Measurements from ENCODE around the gene SEC14L1.
"Not testable (repeated sequence)": the region's sequence is repeated elsewhere in the genome, so short reads cannot be mapped to it uniquely, and the experiment has no call there.

Gene SEC14L1

DNA sequence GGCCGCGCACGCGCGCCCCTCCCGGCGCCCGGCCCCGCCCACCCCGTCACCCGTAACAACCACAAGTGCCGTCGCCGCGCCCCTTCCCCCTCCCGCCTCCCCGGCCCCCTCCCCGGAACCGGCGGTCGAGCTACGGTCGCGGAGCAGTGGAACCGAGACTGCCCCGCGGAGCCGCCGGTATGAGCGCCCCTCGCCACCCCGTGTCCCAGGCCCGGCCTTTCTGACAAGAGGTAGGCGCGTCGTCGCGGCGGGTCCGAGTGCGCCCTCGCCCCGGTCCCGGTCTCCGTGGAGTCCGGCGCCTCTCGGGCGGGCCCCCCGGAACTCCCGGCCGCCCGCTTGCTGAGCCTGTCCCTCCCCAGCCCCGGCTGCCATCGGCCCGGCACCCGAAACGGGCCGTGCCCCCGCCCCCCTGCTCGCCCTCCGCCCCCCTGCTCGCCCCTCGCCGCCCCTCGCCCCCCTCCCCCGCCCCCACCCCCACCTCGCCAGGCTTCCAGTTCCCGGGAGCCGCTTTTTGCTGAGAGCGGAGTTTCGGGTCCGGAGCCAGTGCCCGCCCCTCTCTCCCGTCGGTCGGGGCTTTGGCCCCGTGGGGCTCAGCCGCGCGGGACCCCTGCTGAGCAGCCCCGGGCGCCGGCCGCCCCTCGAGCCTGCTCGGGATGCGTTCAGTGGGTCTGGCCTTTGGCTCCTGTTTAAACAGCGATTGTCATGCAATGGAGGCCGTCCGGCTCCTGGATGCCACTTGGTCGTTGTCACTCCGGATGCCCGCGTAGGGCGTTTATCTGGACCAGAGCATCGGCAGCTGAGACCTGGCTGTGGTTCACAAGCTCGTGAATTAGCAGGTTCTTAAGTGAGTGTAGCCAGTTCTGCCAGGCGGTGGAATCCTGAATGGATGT lies at the start of gene SEC14L1:
SEC14L1 (plus strand) TSS at position 92 of the 890 bp plus-strand sequence. CDS start 2,628 bp downstream, outside the sequence.
- DNase-seq (ENCODE audit: low read depth) = peak; percentile 66

DNA sequence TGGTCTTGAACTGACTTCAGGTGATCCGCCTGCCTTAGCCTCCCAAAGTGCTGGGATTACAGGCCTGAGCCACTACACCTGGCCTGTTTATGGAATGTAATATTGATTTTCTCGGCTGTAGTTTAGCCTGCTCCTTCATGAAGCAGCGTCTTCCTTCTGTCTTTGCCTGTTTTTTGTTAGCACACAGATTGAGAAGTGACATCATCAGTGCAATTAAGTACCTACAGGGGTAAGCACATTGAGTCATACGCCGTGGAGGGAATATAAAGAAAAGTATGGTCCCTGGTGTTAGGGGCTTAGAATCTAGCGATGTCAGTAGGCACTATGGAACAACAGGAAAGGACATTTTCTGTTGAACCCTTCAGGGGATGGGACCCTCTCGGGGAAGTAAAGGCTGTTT lies 48.7 kb upstream of the SEC14L1 start:
- no peak for DNase-seq (ENCODE audit: low read depth)

DNA sequence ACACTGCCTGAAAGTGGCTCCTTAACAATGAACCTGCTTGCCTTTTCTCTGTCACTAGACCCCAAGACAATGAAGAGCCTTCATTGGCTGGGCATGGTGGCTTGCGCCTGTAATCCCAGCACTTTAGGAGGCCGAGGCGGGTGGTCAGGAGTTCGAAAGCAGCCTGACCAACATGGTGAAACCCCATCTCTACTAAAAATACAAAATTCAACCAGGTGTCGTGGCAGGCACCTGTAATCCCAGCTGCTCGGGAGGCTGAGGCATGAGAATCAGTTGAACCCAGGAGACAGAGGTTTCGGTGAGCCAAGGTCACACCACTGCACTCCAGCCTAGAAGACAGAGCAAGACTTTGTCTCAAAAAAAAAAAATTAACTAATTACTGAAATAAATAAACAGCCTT lies 45.3 kb upstream of the SEC14L1 start:
- no peak for DNase-seq (ENCODE audit: low read depth)

DNA sequence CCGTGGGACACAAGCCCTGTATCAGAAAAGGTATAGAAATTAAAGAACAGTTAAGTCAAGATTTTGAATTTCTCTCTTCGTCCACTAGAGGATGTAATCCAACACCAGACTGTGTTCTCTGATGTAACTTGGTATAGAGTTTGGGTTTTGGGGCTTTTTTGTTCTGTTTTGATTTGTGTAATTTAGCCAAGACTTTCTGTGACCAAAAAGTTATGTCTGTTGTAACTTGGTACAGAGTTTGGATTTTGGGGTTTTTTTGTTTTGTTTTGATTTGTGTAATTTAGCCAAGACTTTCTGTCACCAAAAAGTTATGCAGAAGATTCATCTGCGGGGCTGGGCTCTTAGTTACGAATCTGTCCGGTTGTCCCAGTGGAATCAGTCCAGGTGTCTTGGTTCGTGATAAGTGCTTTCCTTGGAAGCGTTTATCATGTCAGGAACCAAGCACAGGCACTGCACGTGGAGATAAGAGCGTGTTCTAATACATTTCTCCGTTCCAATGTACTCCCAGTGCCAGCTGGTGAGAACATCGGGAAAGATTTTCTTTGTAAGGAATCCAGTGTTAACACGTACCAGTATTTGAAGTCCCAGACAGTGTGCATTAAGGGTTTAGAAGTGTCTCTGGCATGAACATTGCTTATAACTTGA lies 44.1 kb upstream of the SEC14L1 start:
- DNase-seq (ENCODE audit: low read depth) = peak; percentile 59

DNA sequence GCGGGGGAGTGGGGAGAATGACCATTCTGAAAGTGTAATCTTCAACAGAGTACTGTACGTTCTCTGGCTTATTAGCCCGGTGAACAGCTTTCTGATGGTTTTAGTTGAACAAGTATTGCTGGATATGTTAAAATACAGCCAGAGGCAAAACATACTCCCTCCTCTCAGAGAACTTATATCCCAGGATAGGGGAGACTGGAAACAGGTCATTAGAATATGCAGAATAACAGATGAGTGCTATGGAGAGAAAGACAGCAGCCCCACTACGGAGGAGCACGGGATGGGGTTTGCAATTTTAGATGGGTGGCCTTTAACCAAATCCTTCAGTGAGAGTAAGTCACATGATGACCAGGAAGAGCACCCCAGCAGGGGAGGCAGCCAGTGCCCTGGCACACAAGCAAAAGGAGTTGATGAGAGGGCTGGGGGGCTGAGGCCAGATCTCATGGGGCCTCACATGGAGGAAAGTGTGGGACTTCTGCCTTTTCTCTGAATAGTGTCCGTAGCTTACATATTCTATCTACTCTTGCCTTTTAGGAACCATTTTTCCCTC lies 43.1 kb upstream of the SEC14L1 start:
- no peak for DNase-seq (ENCODE audit: low read depth)

DNA sequence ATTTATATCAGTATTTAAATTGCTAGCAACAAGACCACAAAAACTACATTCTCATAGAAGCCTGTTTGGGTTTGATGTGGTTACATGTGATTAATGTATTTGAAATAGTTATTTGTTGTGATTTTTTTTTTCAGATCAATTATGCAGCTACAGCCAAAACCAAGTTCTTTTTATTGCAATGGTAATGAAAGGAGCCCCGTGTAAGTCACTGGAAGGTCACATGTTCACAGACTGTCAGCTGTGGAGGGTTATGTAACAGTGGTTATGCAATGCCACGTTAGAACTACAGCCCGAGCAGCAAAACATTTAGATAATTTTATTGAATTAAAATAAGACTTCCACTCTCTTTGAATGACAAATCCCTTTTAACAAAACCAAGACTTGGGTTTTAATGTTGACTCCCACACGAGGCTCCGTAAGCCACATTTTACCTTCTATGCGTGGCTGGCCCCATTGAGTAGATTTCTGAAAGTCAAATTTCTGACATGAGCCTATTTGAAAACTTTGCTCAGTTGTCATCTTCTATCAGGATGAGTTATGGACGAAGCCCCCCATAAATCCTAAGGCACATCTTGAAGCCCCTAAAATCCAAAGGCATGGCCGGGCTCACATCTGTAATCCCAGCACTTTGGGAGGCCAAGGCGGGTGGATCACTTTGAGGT lies 41.8 kb upstream of the SEC14L1 start:
- peak; percentile 71 for DNase-seq (ENCODE audit: low read depth)

DNA sequence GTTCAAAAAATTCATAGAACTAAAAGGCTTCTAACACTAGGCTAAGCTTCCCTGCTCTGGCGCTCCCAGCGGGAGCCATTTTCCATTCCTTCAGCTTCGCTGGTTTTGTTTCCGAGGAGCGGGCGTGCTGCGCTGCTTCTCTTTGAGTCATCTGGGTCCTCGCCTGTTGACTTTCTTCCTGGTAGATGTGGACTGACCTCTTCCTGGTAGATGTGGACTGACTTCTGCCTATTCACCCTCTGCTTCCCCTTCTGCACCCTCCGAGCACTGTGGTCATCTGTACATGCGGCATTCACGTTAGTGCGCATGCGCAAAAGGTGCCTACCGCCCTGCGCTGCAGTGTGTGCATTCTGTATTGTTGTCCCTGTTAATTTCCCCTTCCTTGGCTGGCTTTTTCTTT lies 40.8 kb upstream of the SEC14L1 start:
- no peak for DNase-seq (ENCODE audit: low read depth)

DNA sequence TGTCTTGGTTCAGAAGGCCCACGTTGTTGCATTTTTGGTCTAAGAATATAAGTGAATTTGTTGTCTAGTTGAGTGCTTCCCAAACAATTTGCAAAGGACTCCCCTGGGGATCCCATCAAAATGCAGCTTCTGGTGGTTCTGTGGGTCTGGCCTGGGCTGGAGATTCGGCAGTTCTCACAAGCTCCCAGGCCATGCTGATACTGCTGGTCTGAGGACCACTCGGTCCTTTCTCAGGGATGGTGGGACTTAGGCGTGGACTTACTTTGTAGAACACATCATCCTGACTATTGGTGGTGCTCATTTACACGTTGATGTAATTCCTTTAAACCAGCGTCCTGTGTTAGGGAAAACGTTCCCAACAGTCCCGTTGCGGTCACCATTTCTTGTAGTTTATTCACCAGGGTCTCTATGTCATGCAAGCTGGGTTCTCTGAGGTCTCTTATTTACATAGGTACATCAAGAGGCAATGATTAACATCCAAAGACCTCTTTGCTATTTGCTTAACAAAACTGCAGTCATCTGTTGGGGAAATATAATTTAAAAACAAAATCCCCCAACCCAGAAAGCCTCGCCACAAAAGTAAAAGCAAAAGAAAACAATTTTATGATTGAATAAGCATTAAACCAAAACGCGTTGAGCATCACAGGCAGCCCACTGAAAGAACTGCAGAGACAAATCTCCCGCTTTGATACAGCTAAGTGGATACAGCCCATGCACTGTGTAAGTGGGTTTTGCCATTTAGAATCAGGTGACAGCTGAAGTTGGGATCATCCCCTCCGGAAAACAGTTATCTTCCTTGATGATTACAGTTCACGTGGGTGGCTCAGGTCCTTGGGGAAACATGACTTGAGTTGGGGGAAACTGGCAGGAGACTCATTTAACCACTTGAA lies 39.0 kb upstream of the SEC14L1 start:
- no peak for DNase-seq (ENCODE audit: low read depth)

DNA sequence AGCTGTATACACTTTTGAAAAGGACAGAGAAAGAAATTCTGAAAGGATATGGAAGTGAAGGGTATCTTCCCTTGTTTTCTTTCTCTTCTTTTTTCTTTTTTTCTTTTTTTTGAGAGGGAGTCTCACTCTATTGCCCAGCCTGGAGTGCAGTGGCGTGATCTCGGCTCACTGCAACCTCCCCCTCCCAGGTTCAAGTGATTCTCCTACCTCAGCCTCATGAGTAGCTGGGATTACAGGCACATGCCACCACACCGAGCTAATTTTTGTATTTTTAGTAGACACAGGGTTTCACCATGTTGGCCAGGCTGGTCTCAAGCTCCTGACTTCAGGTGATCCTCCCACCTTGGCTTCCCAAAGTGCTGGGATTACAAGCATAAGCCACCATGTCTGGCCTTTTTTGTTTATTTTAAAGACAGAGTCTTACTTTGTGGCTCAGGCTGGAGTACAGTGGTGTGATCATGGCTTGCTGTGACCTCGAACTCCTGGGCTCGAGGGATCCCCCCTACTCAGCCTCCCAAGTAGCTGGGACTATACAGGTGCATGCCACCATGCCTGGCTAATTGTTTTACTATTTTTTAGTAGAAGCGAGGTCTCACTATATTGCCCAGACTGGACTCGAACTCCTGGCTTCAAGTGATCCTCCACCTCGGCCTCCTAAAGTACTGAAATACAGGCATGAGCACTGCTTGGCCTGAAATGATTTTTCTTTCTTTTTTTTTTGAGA lies 38.2 kb upstream of the SEC14L1 start:
- not testable (repeated sequence) for DNase-seq (ENCODE audit: low read depth)

DNA sequence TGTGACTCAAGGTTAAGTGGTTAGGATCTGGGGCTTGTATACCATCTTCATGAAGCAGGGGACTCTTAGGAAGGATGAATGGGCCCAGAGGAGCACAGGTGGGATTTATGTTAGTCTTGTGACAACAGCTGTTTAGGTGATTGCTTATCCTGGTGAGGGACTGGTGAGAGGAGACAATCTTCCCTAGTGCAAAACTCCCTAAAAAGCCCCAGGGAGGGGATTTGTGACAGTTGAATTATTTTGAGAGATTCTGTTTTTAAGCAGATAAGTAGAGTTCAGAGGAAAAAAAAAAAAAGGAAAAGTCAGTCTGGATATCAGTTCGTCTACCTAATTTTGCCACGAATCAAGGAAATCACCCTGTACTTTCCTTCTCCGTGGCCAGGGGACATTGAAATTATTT lies 35.1 kb upstream of the SEC14L1 start:
- no peak for DNase-seq (ENCODE audit: low read depth)

DNA sequence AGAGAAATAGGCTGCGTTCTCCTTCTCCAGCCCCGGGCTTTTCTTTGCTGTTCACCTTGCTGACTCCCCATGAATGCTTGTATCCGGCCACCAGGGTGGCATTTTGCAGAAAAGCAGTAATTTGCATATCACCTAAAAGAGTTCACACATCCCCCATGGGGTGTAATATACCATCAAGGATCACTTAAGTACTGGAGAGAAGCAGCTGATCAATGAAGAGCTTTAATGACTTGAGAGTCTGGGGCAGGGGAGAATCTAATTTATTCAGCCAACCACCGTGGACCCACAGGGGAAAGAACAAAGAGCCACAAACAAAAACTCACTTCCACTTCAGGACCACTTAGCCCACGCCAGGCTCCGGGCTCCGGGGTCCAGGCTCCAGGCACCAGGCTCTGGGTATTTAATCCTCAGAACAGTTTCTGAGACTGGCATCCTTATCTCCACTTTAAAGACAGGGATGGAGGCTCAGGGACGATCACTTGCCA lies 33.9 kb upstream of the SEC14L1 start:
- no peak for DNase-seq (ENCODE audit: low read depth)

DNA sequence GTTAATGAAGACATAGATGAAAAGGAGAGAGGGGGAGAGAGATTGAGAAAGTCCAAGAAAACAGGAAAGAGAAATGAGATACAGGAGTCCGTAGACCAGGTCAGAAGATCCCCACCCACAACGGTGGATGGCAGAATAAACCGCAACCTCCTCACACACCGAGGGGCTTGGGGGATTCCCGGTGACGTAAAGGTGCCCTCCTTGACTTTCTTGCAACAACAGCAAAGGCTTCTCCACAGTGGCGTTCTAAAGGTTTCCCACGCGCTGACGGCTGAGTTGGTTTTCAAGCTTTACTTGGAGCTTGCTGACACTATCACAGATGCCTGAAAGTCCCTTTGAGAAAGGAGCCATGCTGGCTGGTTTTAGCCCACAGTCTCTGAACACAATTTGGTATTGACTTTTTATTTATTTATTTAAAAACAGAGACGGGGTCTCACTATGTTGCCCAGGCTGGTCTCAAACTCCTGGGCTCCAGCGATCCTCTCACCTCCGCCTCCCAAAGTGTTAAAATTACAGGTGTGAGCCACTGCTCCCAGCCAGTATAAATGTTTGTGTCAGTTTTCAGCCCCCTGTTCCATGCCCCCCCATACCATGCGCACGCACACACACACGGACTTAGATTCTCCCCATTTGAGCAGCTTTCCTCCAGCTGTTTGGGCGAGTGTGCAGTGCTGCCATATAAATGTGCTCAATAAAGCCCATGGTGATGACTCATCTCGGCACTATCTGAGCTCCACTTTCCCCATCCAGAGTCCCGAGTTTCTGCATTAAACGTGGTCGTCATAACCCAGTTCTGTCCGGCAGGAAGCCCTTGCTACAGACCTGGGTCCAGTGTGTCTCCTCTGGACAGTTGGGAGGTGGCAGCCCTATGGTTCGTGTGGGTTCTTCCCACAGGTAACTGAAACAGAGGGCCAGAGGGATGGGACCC lies 33.0 kb upstream of the SEC14L1 start:
- peak; percentile 65 for DNase-seq (ENCODE audit: low read depth)

DNA sequence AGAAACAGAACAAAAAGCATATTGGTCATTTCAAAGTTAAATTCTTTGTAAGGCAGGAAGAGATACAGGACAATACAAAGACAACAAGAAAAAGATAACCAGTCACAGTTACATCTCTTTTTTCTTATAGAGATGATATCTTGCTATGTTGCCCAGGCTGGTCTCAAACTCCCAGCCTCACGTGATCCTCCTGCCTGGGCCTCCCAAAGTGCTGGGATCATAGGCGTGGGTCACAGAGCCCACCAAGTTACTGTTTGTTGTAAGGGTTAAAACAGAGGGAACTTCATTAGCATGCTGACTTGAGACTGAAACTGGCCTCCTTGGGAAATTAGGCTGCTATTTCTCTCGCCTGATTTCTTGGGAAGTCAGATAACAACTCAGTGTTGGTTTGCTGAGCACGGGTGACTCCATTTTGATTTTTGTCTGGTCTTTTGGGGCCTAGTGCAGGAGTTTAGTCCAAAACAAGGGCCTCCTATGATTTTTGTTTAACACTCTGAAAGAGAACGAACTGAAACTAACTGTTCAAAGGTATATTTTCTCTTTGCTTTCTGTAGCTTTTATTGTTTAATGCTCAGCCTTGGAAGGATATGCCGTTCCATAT lies 31.5 kb upstream of the SEC14L1 start:
- DNase-seq (ENCODE audit: low read depth) = no peak

DNA sequence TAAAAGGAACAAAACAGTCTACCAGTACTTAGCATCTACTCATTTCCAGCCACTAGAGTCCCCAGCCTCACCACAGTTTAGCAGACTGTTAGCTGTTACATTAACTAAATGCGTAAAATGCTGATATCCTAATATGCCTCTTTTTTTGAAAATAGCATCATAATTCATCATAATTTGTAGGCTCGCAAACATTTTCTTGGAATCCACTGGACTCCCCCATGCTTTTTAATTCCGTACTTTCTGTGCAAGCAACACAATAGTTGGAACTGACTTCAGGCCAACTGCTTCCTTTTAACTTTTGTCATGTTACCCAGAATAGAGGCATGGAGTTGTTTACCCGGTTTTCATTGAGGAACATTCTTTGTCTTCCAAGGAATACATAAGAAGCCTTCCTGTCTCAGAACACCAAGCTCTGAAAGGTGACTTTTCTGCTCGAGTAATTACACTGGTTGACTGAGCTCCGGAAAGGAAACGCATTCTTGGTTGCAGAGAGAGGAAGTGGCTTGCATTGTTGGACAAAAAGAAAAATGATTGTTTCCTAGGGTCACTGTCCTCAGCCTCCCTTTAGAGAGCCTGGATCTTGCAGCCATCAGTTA lies 30.9 kb upstream of the SEC14L1 start:
- DNase-seq (ENCODE audit: low read depth) = peak; percentile 74

DNA sequence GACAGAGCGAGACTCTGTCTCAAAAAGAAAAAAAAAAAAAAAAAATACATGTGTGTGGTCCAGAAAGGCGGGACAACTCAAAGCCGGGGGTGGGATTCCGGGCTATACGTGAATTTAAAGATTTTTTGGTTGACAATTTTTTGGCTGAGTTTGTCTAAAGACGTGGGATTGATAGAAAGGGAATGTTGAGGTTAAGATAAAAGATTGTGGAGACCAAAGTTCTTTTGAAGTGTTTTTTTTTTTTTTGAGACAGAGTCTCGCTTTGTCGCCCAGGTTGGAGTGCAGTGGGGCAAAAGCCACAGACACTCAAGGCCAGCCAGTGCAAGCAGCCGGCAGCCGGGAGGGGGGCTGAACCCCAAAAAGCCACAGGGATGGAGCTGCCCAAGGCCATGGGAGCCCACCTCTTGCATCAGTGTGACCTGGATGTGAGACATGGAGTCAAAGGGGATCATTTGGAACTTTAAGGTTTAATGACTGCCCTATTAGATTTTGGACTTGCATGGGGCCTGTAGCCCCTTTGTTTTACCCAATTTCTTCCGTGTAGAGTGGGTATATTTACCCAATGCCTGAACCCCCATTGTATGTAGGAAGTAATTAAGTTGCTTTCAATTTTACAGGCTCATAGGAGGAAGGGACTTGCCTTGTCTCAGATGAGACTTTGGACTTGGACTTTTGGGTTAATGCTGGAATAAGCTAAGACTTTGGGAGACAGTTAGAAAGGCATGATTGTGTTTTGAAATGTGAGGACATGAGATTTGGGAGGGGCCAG lies 29.4 kb upstream of the SEC14L1 start:
- DNase-seq (ENCODE audit: low read depth) = not testable (repeated sequence)

DNA sequence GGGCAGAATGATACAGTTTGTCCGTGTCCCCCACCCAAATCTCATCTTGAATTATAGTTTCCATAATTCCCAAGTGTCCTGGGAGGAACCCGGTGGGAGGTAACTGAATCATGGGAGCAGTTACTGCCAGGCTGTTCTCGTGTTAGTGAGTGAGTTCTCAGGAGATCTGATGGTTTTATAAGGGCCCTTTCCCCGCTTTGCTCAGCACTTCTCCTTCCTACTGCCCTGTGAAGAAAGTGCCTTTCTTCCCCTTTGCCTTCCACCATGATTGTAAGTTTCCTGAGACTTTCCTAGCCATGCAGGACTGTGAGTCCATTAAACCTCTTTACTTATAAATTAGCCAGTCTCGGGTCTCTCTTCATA lies 28.9 kb upstream of the SEC14L1 start:
- DNase-seq (ENCODE audit: low read depth) = no peak

DNA sequence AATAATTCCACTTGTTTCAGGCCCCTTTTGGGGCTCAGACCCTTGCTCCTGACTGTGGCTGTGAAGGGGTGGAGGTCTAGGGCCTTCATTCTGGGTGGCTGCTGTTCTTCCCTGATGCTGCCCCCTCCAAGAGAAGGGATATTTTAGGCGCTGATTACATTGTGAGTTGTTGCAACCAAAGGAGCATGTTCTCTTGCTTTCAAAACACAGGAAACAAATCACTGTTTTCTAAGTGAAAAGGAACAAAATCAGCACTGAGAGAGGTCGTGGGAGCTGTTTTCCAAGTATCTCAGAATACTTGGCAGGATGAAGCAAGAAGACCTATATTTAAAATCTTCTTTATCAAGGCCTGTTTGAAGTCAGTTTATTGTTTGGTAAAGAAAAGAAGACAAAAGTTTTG lies 25.3 kb upstream of the SEC14L1 start:
- no peak for DNase-seq (ENCODE audit: low read depth)

DNA sequence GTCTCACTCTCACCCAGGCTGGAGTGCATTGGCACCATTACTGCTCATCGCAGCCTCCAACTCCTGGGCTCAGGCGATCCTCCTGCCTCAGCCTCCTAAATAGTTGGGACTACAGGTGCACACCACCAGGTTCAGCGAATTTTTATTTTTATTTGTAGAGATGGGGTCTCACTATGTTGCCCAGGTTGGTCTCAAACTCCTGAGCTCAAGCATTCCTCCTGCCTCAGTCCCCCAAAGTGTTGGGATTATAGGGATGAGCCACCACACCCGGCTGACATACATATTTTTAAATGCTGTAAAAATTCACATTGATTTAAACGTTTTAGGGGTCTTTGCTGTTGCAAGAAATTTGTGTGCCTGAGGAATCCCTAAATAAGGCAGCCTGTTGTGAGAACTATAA lies 24.8 kb upstream of the SEC14L1 start:
- no peak for DNase-seq (ENCODE audit: low read depth)

Data from EH (cell line).